NCI-H345 treated with DMSO at 0.1 percent for 48 hours (cell line): Measurements from ENCODE around the gene FAM90A26.
"Not testable (repeated sequence)": the region's sequence is repeated elsewhere in the genome, so short reads cannot be mapped to it uniquely, and the experiment has no call there.

ENCODE experiments used
- DNase-seq: peaks from one replicate; lab custom pipeline; 2025; ENCODE audit not compliant: unreplicated experiment; lab: John Stamatoyannopoulos, UW

The FAM90A26 gene

GRCh38 chr4:9155101-9155886 lies 14.9 kb upstream of the FAM90A26 start:
- DNase-seq, result not testable (repeated sequence)

DNA sequence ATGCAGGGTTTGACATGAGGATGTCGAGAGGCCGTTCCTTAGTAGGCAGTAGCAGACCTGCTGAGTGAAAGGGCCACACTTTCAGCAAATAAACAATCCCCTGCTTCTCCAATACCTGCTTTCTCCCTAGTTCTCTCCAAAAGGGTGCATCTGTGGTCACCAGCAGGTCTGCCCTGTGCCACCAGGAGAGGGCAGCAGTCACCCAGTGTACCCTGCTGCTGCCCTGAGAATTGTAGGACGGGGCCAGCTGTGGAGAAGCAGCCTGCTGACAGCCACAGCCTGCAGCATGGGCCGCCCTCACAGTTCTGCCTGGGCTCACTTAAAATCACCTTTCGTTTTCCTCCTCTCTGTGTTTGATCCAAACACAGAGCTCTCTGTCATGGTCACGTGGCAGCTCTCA lies 11.8 kb upstream of the FAM90A26 start:
- not testable (repeated sequence) for DNase-seq

DNA sequence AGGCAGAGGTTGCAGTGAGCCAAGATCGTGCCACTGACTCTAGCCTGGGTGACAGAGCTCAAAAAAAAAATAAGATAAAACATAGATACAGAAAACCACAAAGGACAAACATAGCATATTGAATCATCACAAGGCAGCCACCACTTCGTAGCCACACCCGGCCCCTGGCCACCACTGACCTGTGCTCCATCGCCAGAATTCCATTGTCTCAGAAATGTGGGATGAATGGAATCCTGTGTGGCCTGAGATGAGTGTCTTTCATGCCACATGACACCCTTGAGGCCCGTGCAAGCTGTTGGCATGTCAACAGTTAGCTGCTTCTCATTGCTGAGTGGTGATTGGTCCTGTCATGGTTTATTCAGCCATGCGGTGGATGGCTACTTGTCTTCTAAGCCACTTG lies 10.2 kb upstream of the FAM90A26 start:
- DNase-seq, result not testable (repeated sequence)

DNA sequence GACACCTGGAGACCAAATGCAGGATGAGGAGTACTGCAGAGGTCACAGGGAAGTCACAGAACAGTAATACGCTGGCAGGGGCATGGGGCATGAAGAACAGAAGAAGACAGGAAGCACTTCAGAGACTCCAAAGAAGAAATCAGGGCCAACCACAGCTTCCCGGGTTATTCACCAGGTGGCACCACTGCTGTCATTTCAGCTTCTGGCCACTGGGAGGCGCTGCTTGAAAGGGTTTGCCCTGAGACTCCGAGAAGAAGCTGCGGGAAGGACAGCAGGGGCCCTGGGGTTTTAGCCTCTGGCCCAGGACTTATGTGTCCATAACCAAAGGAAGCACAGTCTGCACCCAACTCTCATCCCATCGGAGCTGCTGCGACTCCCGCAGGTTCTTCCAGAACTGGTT lies 4.2 kb upstream of the FAM90A26 start:
- DNase-seq, result not testable (repeated sequence)

- not testable (repeated sequence) for DNase-seq
Measured at GRCh38 chr4:9210357-9210756, 40.1 kb downstream of the FAM90A26 start, which contains the start of gene USP17L10. USP17L10 (plus strand) TSS chr4:9210657; CDS start chr4:9210657, 0 bp downstream.

DNA sequence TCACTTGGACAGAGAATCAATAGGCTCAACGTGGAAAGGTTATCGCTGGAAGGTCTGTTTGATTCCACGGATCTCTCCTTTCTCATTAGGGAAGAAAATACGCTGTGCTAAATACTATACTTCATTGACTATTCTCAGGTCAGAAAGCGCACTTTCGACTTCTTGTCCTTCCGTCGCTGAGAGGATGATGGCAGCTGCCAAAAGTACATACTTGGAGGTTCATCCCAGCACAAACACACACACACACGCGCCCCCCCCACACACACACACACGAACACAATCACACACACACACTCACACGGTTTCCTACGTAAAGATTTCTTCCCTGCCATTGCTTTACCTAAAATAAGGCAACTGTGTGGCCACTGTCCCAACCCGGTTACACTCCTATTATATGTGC lies 44.5 kb downstream of the FAM90A26 start:
- DNase-seq, result not testable (repeated sequence)

GRCh38 chr4:9215105-9215504 lies 44.9 kb downstream of the FAM90A26 start, which contains the start of gene USP17L11:
USP17L11 (plus strand) TSS chr4:9215405; CDS start chr4:9215405, 0 bp downstream.
- not testable (repeated sequence) for DNase-seq

- not testable (repeated sequence) for DNase-seq
Measured at GRCh38 chr4:9219852-9220251, 49.6 kb downstream of the FAM90A26 start, which contains the start of gene USP17L12. USP17L12 (plus strand) TSS chr4:9220152; CDS start chr4:9220152, 0 bp downstream.

DNA sequence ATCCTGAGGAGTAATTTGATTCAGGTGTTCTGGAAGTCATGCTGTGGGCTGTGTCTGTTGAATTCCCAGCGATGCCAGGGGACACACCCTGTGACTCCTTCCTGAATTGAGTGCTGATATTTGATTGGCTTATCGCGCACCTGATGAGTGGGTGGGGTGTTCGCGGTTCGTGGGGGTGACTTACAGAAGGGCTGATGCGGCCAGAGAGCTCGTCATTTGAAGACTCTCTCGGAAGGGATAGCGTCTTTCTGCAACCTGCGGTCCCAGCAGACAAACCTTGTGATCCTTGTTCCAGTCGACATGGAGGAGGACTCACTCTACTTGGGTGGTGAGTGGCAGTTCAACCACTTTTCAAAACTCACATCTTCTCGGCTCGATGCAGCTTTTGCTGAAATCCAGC lies 54.4 kb downstream of the FAM90A26 start, which contains the start of gene USP17L13:
USP17L13 (plus strand) TSS at position 301 of the 400 bp plus-strand sequence; CDS start at position 301, 0 bp downstream.
- DNase-seq, result not testable (repeated sequence)
